ENCODE results near the gene CCL24.
"Not testable (repeated sequence)": the region's sequence is repeated elsewhere in the genome, so short reads cannot be mapped to it uniquely, and the experiment has no call there.

DNA sequence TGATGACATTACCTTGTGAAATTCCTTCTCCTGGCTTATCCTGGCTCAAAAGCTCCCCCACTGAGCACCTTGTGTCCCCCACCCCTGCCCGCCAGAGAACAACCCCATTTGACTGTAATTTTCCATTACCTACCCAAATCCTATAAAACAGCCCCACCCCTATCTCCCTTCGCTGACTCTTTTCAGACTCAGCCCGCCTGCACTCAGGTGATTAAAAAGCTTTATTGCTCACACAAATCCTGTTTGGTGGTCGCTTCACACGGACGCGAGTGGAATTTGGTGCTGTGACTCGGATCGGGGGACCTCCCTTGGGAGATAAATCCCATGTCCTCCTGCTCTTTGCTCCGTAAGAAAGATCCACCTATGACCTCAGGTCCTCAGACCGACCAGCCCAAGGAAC is 34.6 kb downstream of the CCL24 start:
- not testable (repeated sequence) for TF ChIP-seq POLR2A (IDR thresholded peaks at IDR 0.05); EP300 (IDR thresholded peaks at IDR 0.05; ENCODE audit: low read depth)
- TF ChIP-seq, protein P1, sequence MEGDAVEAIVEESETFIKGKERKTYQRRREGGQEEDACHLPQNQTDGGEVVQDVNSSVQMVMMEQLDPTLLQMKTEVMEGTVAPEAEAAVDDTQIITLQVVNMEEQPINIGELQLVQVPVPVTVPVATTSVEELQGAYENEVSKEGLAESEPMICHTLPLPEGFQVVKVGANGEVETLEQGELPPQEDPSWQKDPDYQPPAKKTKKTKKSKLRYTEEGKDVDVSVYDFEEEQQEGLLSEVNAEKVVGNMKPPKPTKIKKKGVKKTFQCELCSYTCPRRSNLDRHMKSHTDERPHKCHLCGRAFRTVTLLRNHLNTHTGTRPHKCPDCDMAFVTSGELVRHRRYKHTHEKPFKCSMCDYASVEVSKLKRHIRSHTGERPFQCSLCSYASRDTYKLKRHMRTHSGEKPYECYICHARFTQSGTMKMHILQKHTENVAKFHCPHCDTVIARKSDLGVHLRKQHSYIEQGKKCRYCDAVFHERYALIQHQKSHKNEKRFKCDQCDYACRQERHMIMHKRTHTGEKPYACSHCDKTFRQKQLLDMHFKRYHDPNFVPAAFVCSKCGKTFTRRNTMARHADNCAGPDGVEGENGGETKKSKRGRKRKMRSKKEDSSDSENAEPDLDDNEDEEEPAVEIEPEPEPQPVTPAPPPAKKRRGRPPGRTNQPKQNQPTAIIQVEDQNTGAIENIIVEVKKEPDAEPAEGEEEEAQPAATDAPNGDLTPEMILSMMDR (IDR thresholded peaks at IDR 0.05): not testable (repeated sequence)

All from transverse colon (tissue), 3 donors.